Lower leg skin (tissue), 3 donors: ENCODE measurements around the gene ATIC.

ENCODE experiments used
- CTCF ChIP-seq, 3 donors: fragments of 450-650 bp; IDR thresholded peaks; one replicate each; pipeline ENCODE4 v1.5.1; 2016; ENCODE audit warnings: antibody characterized with exemption in 3 of 3, mild to moderate bottlenecking in 3 of 3, moderate library complexity in 2 of 3
- POLR2A ChIP-seq, 2 donors: fragments of 450-650 bp; IDR thresholded peaks; one replicate each; pipeline ENCODE4 v1.6.1; 2016 to 2017; ENCODE audit warnings: antibody characterized with exemption in 2 of 2, mild to moderate bottlenecking in 1 of 2, moderate library complexity in 1 of 2

DNA sequence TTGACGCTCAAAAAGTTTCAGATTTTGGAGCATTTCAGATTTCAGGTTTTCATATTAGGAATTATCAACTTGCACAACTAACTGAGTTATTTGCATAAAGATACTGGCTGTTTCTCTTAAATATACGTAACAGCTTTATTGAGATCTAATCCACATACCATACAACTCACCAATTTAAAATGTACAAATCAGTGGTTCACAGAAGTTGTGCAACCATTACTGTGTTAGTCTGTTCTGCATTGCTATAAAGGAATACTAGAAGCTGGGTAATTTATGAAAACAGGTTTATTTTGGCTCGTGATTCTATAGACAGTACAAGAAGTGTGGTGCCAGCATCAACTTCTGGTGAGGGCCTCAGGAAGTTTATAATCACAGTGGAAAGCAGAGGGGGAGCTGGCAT lies 8.2 kb downstream of the ATIC start:
- TF ChIP-seq CTCF (IDR thresholded peaks at IDR 0.05), result no peak
- no peak for TF ChIP-seq POLR2A (IDR thresholded peaks at IDR 0.05)
